NB4 (cell line): ENCODE results near the gene THAP12.

Experiments
- CTCF ChIP-seq: IDR thresholded peaks from one replicate; pipeline ENCODE4 v1.5.1; 2012; ENCODE audit warnings: low read depth, low read length
- POLR2A ChIP-seq: IDR thresholded peaks from 2 replicates; pipeline ENCODE4 v1.6.1; 2011; ENCODE audit warnings: mild to moderate bottlenecking; ENCODE audit not compliant: insufficient read length; ENCODE audit errors: extremely low read depth

GRCh38 chr11:76334826-76335389 lies 46.0 kb downstream of the THAP12 start:
- no peak for TF ChIP-seq CTCF
- no peak for TF ChIP-seq POLR2A
